GM18951 (cell line): Measurements from ENCODE around the gene CFAP57.

ENCODE experiments used
- POLR2A ChIP-seq: IDR thresholded peaks from 4 replicates; pipeline ENCODE4 v1.6.1; 2011; ENCODE audit warnings: mild to moderate bottlenecking; ENCODE audit not compliant: insufficient read length, insufficient read depth; ENCODE audit errors: extremely low read depth
- in situ Hi-C: fragments of 300-500 bp; cut with MboI; formaldehyde crosslinking; loops from one replicate; pipeline ENCODE4 v1.12.0; 2022; ENCODE audit warnings: low sequenced_read_pairs, mixed read lengths, inconsistent platforms; ENCODE audit not compliant: unreplicated experiment

CFAP57 gene

GRCh38 chr1:43149889-43150288 is 22.2 kb upstream of the CFAP57 start:
- TF ChIP-seq POLR2A: no peak
- in situ Hi-C loops: no loop called here

GRCh38 chr1:43152866-43153265 is 19.3 kb upstream of the CFAP57 start:
- in situ Hi-C loops: no loop called here
- TF ChIP-seq POLR2A: no peak

DNA sequence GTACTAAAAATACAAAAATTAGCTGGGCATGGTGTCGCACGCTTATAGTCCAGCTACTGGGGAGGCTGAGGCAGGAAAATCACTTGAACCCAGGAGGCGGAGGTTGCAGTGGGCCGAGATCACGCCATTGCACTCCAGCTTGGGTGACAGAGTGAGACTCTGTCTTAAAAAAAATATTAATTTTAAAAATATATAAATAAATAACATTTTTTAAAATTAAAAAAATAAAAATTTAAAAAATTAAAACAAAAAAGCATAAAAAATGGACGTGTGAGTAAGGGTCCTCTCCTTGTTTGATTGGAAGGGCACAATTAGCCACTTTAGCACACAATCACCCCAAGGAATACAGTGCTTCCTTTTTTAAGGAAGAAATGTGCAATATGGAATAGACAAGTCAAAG is 18.7 kb upstream of the CFAP57 start:
- TF ChIP-seq POLR2A: no peak
- in situ Hi-C loops: no loop called here

DNA sequence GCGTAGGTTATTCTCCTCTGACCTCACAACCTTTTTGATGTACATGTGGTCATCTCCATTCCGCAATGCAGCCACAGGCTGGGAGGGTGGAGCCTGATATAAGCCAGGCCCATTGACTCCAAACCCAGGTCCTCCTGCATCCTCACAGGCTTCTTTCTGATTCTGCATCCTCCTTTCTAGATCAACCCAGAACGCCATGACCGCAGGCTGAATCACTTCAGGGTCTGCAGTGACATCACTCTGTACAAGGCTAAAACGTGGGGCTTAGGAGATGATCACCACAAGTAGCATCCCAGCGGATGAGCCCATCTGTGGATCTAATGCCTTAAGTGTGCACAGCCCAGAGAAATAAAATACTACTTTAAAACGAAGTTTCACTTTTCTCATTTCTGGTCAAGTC is 16.1 kb upstream of the CFAP57 start:
- no peak for TF ChIP-seq POLR2A
- in situ Hi-C loops: no loop called here

DNA sequence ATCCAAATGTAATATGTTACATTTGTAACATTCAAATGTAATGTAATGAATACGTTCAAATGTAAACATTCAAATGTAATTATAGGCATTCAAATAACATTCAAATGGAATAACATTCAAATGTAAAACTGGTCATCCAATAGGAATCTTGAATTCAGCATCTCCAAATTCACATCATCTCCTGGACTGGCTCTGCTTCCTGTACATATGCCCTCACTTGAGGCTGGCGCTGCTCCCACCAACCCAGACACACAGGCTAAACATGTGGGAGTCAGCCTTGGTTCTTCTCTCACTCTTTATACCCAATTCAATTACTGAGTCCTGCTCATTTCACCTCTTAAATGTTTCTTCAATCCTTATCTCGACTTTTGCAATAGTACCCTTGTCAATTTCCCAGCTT is 7.0 kb upstream of the CFAP57 start:
- in situ Hi-C loops: no loop called here

GRCh38 chr1:43165765-43166164 is 6.4 kb upstream of the CFAP57 start:
- no peak for TF ChIP-seq POLR2A
- in situ Hi-C loops: no loop called here

More for the DNA sequence above, 7.0 kb upstream of the CFAP57 start:
- no peak for TF ChIP-seq POLR2A

- in situ Hi-C loops: no loop called here
- TF ChIP-seq POLR2A: no peak
These were observed 736 bp upstream of the CFAP57 start for GRCh38 chr1:43171312-43171875.

GRCh38 chr1:43172527-43172972 is 420 bp downstream of the CFAP57 start:
- no peak for TF ChIP-seq POLR2A
- in situ Hi-C loops: no loop called here

- TF ChIP-seq POLR2A: no peak
- in situ Hi-C loops: no loop called here
These were observed 2.7 kb downstream of the CFAP57 start for GRCh38 chr1:43174873-43175272.

DNA sequence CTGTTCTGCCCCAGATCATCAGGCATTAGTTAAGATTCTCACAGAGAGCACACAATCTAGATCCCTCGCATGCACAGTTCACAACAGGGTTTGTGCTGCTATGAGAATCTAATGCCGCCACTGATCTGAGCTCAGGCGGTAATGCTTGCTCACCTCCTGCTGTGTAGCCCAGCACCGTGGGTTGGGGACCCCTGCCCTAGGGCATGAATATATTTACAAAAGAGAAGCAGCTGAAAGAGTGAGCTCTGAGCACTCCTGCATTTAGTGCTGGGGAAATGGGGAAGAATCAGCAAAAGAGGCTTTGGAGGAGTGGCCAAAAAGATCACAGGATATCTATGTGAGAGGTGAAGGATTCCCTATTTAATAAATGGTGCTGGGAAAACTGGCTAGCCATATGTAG is 5.6 kb downstream of the CFAP57 start:
- TF ChIP-seq POLR2A: no peak
- in situ Hi-C loops: no loop called here

- TF ChIP-seq POLR2A: no peak
- in situ Hi-C loops: no loop called here
These were observed 12.3 kb downstream of the CFAP57 start for GRCh38 chr1:43184388-43184787.

DNA sequence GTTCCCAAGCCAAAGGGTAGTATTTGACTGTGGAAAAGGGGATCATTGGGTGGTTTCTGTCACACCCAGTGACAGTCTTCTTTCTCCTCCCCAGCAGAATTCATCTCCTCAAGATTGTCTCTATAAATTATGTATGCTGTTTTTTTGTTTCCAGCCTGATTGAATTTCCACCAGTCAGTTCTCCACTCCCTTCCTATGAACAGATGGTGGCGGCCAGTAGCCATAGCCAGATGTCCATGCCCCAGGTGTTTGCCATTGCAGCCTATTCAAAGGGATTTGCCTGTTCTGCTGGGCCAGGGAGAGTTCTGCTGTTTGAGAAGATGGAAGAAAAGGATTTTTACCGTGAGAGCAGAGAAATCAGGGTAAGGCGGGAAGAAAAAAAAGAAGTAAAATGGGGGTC is 12.9 kb downstream of the CFAP57 start:
- in situ Hi-C loops: no loop called here
- TF ChIP-seq POLR2A: no peak

DNA sequence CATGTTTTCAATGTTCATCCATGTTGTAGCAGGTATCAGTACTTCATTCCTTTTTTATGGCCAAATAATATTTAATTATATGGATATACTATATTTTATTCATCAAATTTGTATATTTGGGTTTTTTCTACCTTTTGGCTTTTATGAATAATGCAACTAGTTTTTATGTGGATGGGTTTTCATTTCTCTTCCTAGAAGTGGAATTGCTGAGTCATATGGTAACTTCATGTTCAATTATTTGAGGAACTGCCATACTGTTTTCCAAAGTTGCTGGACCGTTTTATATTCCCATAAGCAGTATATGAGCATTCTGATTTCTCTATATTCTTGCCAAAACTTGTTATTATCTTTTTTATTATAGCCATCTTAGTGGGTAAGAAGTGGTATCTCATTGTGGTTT is 16.0 kb downstream of the CFAP57 start:
- no peak for TF ChIP-seq POLR2A
- in situ Hi-C loops: no loop called here

DNA sequence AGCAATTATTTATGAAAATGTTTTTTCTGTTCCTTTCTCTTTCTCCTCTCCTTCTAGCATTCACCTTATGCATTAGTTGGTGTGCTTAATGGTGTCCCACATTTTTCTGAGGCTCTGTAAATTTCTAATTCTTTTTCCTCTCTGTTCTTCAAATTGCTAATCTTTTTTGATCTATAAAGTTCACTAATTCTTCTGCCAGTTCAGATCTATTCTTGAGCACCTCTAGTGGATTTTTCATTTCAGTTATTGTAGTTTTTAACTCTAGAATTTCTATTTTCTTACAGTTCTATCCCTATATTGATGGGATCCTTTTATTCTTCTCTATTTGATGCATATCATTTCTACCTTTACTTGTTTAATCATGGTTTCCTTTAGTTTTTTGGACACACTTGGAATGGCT is 22.4 kb downstream of the CFAP57 start:
- no peak for TF ChIP-seq POLR2A
- in situ Hi-C loops: no loop called here
